HAP-1 (cell line): ENCODE results near the gene KSR2.

ENCODE experiments used
- DNase-seq, 2 experiments: peaks; one replicate each; pipeline ENCODE4 v3.0.0-alpha.2; 2016 to 2020; ENCODE audit warnings: low spot score in 2 of 2
- H3K27me3 ChIP-seq: fragments of 250-450 bp; sonication (Bioruptor Pico); 2 replicates; pipeline ENCODE4 v1.5.1; 2020; ENCODE audit warnings: low read depth, mild to moderate bottlenecking, moderate library complexity
- H3K36me3 ChIP-seq: fragments of 250-450 bp; sonication (Bioruptor Pico); replicated peaks from 2 replicates; pipeline ENCODE4 v1.5.1; 2020; ENCODE audit warnings: mild to moderate bottlenecking
- H3K4me1 ChIP-seq: fragments of 250-450 bp; sonication (Bioruptor Pico); 2 replicates; pipeline ENCODE4 v1.5.1; 2020; ENCODE audit warnings: mild to moderate bottlenecking
- H3K4me3 ChIP-seq: fragments of 250-450 bp; sonication (Bioruptor Pico); 2 replicates; pipeline ENCODE4 v1.5.1; 2020; ENCODE audit warnings: mild to moderate bottlenecking, moderate library complexity
- H3K9me3 ChIP-seq: fragments of 250-450 bp; sonication (Bioruptor Pico); 2 replicates; pipeline ENCODE4 v1.5.1; 2020; ENCODE audit warnings: mild to moderate bottlenecking, moderate library complexity
- in situ Hi-C: fragments of 300-500 bp; cut with MboI; formaldehyde crosslinking; loops from 3 replicates; pipeline ENCODE4 v1.14.3; 2020; ENCODE audit warnings: low sequenced_read_pairs, inconsistent platforms, mixed read lengths

The KSR2 gene

DNA sequence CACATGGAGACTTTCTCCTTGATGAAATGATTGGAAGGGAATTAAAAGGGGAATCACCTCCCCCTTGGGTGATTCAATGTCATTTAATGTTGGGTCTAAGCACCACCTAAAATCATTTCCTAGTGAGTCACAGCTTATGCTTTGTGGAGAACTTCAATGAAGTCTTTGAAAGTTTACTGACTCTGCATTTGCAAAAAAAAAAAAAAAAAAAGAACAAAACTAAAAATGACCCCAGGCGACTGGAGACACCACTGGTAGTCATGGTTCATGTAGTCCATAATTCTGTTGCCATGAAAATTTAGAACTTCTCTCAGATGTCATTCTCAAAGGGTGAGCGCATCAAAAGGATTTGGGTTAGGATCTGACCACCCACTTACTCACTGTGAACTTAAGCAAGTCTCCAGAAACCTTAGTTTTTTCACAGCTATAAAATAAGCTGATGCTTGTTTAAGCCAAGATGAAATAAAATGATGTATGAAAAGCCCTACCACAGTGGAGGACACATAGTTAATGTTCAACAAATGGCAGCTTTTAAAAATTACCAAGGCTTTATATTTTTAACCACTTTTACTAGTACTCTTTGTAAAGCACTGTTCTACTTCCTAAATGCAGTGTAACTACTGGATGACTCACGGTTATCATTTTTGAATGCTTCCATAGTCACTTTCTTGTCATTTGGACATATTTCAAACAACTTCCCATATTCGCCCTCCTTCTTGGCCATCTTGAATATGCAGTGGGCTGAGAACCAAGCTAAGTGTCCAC is 18.1 kb upstream of the KSR2 start:
- no peak for DNase-seq
- no peaks in the 10 kb centered on the region for H3K36me3 ChIP-seq
- no peak overlapping the region for H3K4me3 ChIP-seq
- H3K9me3 ChIP-seq, result no peaks in the 10 kb centered on the region
- H3K4me1 ChIP-seq, result no peaks in the 10 kb centered on the region
- in situ Hi-C loops, result no loop called here
- H3K27me3 ChIP-seq, result no peaks in the 10 kb centered on the region

DNA sequence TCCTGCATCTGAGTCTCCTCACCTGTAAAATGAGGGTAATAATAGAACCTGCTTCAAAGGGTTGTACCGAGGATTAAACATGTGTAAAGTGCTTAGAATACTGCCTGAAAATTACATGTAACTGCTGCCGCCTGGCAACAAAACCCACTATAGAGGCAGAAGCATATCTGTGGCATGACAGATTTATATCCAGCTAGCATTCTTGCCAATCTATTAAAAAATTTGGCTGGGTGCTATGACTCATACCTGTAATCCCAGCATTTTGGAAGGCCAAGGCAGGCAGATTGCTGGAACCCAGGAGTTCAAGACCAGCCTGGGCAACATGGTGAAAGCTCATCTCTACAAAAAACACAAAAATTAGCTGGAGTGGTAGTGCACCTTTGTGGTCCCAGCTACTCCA is 16.4 kb upstream of the KSR2 start:
- in situ Hi-C loops, result no loop called here
- Histone ChIP-seq H3K4me1 (no peaks in the 10 kb centered on the region), H3K36me3 (no peaks in the 10 kb centered on the region), H3K27me3 (no peaks in the 10 kb centered on the region), H3K4me3 (no peak overlapping the region), H3K9me3 (no peaks in the 10 kb centered on the region)
- no peak for DNase-seq

DNA sequence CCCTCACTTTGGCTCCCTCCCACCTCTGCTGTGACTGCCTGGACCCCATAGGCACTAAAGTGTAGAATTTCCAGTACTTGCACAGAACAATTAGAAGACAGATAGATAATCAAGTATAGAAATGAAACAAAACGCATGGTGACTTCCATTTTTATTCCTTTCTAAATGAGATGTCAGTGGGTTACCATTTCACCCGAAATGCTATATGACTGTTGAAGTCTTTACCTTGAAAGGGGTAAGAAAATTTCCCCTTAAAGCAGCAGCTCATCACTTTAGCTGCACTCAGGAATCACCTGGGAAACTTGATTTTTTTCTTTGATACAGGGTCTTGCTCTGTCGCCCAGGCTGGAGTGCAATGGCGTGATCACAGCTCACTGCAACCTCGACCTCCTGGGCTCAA is 12.5 kb upstream of the KSR2 start:
- Histone ChIP-seq H3K27me3 (no peaks in the 10 kb centered on the region), H3K36me3 (no peaks in the 10 kb centered on the region), H3K4me1 (no peaks in the 10 kb centered on the region), H3K4me3 (no peak overlapping the region), H3K9me3 (no peaks in the 10 kb centered on the region)
- DNase-seq, result no peak
- in situ Hi-C loops, result no loop called here

DNA sequence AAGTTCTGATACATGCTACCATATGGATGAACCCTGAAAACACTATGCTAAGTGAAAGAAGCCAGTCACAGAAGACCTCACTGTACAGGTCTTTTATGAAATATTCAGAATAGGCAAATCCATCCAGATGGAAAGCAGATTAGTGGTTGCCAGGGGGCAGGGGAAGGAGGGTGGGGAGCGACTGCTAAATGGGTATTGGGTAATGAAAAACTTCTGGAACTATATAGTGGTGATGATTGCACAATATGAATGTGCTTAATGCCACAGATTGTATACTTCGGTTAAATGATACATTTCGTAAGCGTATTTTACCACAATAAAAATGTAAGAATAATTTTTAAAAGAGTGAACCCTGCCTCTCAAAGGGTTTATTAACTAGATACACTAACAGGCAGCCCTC is 11.8 kb upstream of the KSR2 start:
- no peak overlapping the region for H3K4me3 ChIP-seq
- H3K27me3 ChIP-seq, result no peaks in the 10 kb centered on the region
- no peaks in the 10 kb centered on the region for H3K4me1 ChIP-seq
- no peaks in the 10 kb centered on the region for H3K36me3 ChIP-seq
- in situ Hi-C loops, result no loop called here
- no peak for DNase-seq
- H3K9me3 ChIP-seq, result no peaks in the 10 kb centered on the region

DNA sequence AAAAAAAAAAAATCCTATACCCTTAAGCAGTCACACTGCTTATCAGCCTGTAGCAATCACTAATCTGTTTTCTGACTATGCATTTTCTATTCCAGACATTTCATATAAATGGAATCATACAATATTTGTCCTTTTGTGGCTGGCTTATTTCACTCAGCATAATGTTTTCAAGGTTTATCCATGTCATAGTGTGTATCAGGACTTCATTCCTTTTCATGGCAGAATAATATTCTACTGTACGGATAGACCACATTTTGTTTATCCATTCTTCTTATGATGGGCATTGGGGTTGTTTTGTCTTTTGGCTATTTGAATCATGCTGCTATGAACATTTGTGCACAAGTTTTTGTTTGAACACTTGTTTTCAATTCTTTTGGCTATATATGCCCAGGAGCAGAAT is 8.6 kb upstream of the KSR2 start:
- Histone ChIP-seq H3K4me3 (no peak overlapping the region), H3K9me3 (no peaks in the 10 kb centered on the region), H3K36me3 (no peaks in the 10 kb centered on the region), H3K27me3 (no peaks in the 10 kb centered on the region), H3K4me1 (no peaks in the 10 kb centered on the region)
- no peak for DNase-seq
- in situ Hi-C loops, result no loop called here

DNA sequence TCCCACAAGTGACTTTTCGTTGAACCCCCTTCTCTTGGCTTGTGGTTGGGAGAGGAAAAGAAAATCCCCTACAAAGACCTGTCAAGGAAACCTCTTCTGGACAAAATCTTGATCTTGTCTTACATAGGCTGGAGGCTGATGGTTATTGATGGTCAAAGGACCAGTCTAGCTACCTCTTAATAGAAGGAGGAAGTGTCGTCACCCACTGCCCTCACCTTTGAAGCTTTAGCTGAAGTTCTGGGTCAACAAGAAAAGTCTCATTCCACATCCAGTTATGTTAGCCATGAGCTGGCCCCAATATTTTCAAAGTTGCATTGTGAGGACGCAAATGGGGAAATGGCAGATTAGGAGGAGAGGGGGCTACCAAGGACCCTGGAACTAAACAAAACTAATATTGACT is 6.2 kb upstream of the KSR2 start:
- no peaks in the 10 kb centered on the region for H3K27me3 ChIP-seq
- no peak for DNase-seq
- no peaks in the 10 kb centered on the region for H3K36me3 ChIP-seq
- no peaks in the 10 kb centered on the region for H3K4me1 ChIP-seq
- no peaks in the 10 kb centered on the region for H3K9me3 ChIP-seq
- no peak overlapping the region for H3K4me3 ChIP-seq
- in situ Hi-C loops, result no loop called here

DNA sequence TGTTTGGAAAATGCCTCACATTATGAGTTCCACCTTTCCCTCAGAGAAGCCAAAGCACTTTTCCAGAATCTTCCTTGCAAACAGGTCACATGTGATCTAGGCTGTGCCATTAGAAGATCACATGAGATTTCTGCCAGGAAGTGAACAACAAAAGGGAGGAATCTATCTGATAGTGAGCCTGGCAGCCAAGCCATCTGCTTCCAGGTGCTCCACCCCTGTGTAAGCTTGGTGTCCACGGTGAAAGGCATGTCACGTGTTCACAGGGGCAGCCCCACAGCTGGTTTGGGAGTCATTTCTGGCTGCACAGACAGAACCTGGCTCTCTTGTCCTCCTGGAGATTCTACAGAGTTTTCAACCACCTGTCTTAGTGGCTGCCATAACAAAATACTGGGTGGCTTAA is 3.5 kb upstream of the KSR2 start:
- Histone ChIP-seq H3K9me3 (no peaks in the 10 kb centered on the region), H3K27me3 (peaks cover 14% of the 10 kb centered on the region), H3K36me3 (no peaks in the 10 kb centered on the region), H3K4me3 (no peak overlapping the region), H3K4me1 (no peaks in the 10 kb centered on the region)
- no peak for DNase-seq
- in situ Hi-C loops, result no loop called here

DNA sequence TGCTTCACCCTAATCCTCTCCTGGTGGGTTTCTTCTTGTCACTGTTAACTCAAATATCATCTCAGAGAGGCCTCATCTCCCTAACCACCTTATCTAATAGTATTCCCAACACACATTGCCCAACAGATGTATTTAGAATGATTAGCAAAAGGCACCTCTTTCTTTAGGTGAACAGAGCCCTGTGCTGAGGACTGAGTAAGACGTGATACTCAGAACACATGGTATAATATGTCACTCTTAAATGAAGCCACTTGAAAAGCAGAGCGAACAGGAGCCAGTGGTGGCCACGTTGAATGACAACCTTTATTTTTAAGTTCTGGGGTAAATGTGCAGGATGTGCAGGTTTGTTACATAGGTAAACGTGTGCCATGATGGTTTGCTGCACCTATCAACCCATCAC is 1.5 kb upstream of the KSR2 start:
- in situ Hi-C loops, result no loop called here
- no peak overlapping the region for H3K4me3 ChIP-seq
- DNase-seq, result no peak
- no peaks in the 10 kb centered on the region for H3K4me1 ChIP-seq
- no peaks in the 10 kb centered on the region for H3K36me3 ChIP-seq
- H3K27me3 ChIP-seq, result peaks cover 20% of the 10 kb centered on the region
- H3K9me3 ChIP-seq, result no peaks in the 10 kb centered on the region

DNA sequence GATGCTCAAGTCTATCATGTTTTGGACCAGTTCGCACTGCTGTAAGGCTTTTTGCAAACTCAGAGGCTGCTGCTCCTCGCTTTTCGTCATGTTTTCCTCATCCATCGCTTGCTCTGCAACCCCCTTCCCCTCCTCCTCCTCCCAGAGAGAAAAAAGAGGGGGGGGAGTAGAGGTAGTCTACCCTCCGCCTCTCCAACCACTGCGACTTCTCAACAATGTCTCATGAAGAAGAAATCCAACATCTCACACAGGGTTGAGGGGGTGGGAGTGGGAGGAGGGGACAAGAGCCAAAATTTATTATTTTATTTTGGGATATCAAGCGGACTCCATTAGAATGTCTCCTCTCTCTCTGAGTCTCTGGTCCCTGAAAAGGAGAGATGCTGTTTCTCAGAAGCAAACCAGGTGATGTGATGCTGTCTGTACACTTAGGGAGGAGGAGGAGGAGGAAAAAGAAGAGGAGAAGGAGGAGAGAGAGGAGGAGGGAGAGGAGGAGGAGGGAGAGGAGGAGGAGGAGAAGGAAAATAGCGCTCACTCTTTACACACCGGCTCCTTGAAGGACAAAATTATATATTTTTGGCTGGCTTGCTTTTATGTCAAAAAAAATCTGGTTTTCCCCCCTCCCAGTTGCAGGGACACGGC is 520 bp downstream of the KSR2 start:
- Histone ChIP-seq H3K36me3 (no peaks in the 10 kb centered on the region), H3K4me1 (no peaks in the 10 kb centered on the region), H3K27me3 (peaks cover 20% of the 10 kb centered on the region), H3K4me3 (peak overlapping the region; percentile 33), H3K9me3 (no peaks in the 10 kb centered on the region)
- DNase-seq, result no peak
- in situ Hi-C loops, result no loop called here

DNA sequence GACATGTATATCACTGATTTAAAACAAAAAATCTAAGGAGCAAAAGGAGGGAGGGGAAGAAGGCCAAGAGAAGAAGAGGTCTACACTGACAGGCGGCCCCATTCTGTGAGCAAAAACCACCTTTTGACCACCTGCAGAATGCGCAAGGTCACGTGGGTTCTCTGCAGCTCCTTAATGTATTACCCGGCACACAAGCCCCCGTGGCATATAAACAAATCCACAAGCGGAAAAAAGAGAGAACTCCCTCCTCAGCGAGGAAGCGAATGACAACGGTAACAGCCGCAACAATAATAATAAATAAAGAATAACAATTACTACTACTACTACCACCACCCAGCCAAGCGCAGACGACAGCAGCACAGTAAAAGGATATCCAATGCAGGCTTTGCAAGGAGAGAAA is 1.3 kb downstream of the KSR2 start:
- Histone ChIP-seq H3K27me3 (peaks cover 20% of the 10 kb centered on the region), H3K36me3 (no peaks in the 10 kb centered on the region), H3K4me1 (no peaks in the 10 kb centered on the region), H3K4me3 (no peak overlapping the region), H3K9me3 (no peaks in the 10 kb centered on the region)
- in situ Hi-C loops, result no loop called here
- no peak for DNase-seq

DNA sequence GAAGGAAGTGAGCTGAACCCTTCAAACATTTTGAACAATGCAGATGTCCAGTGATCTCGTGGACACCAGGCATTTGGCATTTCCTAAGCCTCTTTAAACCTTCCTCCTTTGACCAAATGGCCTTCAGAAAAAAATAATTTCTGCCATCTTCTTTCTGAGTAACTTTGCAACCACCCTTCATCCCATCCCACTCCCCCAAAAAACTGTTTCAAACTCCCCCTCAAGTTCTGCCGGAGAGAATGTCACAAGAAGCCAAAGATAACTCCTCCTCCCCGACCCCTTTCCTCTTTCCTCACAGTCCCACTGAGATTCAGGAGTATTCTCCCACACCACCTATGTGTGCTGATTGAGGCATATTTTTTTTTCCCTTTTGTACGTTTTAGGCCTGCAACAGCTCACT is 1.7 kb downstream of the KSR2 start:
- H3K9me3 ChIP-seq, result no peaks in the 10 kb centered on the region
- H3K27me3 ChIP-seq, result peaks cover 20% of the 10 kb centered on the region
- no peaks in the 10 kb centered on the region for H3K4me1 ChIP-seq
- H3K4me3 ChIP-seq, result no peak overlapping the region
- in situ Hi-C loops, result no loop called here
- no peak for DNase-seq
- H3K36me3 ChIP-seq, result no peaks in the 10 kb centered on the region

DNA sequence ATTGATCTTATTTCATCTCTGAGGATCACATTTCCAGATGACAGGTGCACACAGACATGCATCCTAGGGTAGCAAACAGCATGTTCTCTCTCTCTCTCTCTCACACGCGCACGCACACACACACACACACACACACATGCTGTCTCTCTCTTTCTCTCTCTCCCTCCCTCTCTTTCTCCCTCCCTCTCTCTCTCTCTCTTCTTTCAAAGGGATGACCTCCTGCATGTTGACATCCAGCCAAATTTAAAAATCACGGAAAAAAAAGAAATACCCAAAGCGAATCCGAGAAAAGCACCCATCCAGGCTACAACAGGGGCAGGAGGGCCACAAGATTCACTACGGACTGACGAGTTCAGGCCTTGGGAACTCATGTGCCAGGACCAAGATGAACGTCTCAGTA is 2.3 kb downstream of the KSR2 start:
- in situ Hi-C loops, result no loop called here
- DNase-seq, result no peak
- no peaks in the 10 kb centered on the region for H3K9me3 ChIP-seq
- no peaks in the 10 kb centered on the region for H3K4me1 ChIP-seq
- H3K27me3 ChIP-seq, result peaks cover 20% of the 10 kb centered on the region
- no peaks in the 10 kb centered on the region for H3K36me3 ChIP-seq
- H3K4me3 ChIP-seq, result no peak overlapping the region

DNA sequence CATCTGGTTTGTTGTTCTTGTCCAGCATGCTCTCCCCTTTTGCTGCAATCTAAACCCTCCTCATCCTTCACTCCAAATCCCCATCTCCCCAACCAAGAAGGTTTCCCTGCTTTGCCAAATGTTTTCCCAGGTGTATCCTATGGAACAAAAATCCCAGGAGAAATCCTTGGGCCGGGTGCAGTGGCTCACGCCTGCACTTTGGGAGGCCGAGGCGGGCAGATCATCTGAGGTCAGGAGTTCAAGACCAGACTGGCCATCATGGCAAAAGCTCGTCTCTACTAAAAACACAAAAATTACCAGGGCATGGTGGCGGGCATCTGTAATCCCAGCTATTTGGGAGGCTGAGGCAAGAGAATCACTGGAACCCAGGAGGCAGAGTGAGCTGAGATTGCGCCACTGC is 5.0 kb downstream of the KSR2 start:
- H3K27me3 ChIP-seq, result peaks cover 17% of the 10 kb centered on the region
- no peak for DNase-seq
- H3K4me3 ChIP-seq, result no peak overlapping the region
- in situ Hi-C loops, result no loop called here
- H3K4me1 ChIP-seq, result no peaks in the 10 kb centered on the region
- H3K36me3 ChIP-seq, result no peaks in the 10 kb centered on the region
- no peaks in the 10 kb centered on the region for H3K9me3 ChIP-seq

DNA sequence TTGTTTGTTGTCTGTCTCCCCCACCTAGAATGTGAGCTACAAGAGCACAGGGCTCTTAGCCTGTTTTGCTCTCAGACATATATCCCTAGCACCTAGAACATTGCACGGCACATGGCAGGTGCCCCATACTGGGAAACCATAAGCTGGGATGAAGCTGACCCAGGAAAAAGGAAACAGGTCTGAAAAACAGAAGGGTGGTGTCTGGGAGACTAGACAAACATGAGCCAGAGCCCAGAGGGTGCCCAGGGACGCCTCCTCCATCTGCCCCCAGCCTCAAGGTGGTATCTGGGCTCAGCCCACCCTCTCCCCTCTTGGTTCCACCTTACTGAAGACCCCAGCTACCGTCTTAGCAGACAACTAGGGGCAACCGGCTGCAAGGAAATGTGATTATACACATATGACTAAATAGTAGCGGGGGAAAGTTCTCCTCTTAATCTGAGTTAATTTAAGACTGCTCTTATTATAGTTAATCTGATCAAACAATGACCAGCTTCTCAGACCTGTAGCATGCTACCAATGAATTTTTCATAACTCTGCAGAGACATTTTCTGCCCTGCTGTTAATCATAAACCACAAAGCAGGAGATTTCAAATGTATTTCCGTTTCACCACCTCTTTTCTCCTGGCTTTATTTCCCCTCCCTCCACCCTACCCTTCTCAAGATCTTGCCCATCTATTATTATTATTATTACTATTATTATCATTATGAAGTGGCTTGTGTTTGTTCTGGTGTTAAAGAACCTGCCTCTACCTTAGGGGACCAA is 31.9 kb downstream of the KSR2 start:
- Histone ChIP-seq H3K9me3 (no peaks in the 10 kb centered on the region), H3K4me3 (no peak overlapping the region), H3K27me3 (peaks cover 5% of the 10 kb centered on the region; the same call in 1 of the 2 replicates), H3K4me1 (no peaks in the 10 kb centered on the region), H3K36me3 (no peaks in the 10 kb centered on the region)
- in situ Hi-C loops, result no loop called here
- no peak for DNase-seq
